WI38 (cell line): Measurements from ENCODE around the gene MMP20.

ENCODE experiments used
- H3K4me3 ChIP-seq: 2 replicates; pipeline ENCODE4 v1.5.1; 2011; ENCODE audit warnings: low read depth, mild to moderate bottlenecking, control low read depth, low read length
- CTCF ChIP-seq: IDR thresholded peaks from 2 replicates; pipeline ENCODE4 v1.5.1; 2012; ENCODE audit warnings: low read depth, mild to moderate bottlenecking, control low read depth, low read length

MMP20 gene

DNA sequence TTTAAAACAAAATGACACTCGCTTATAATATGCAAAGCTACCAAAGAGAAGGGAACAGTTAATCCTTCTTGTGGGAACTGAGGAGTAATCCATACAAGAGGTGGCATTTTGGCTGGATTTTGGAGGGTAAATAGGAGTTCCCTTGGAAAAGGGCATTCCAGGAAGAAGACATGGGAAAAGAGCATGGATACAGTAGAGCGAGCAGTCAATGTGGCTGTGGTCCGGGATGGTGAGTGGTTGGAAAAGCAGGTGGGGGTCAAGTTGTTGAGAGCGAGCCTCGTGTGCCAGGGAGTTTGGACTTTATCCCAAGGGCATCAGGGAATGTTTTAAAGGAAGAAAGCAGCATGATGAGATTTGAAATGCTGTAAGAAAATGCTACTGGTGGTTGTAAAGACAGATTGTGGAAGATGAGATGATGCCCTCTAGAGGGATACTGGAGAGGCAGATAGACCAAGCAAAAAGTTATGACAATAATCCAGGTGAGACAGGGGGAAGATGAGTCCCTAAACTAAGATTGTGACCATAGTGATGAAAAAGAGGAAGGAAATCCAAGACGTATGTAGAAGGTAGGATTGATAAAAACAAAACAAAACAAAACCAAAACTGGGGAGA, 90.8 kb downstream of the MMP20 start:
- H3K4me3 ChIP-seq: no peak overlapping the region
- no peak for TF ChIP-seq CTCF

DNA sequence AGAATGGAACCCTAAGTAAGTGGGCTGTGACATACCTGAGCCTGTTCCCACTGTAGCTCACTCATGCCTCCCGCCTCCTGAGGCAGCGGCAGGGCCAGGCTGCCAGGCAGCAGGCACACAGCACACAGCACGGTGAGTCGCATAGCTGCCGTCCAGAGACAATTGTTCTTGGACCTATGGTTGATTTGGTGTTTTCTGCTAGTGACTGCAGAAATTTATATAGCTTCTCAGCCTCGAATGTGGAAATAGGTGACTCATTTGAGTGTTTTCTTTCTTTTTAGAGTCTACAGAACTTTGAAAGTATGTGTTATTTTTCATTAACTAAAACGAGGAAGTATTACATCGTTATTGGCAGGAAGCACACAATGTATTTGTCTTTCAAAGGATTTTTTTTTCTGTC, 94.6 kb downstream of the MMP20 start, which contains the start of gene MMP7:
Gene MMP7 (minus strand): TSS at position 190 of the 400 bp plus-strand sequence. CDS start 47 bp downstream, at position 143.
- no peak for TF ChIP-seq CTCF
- H3K4me3 ChIP-seq: no peak within 1 kb of the TSS

DNA sequence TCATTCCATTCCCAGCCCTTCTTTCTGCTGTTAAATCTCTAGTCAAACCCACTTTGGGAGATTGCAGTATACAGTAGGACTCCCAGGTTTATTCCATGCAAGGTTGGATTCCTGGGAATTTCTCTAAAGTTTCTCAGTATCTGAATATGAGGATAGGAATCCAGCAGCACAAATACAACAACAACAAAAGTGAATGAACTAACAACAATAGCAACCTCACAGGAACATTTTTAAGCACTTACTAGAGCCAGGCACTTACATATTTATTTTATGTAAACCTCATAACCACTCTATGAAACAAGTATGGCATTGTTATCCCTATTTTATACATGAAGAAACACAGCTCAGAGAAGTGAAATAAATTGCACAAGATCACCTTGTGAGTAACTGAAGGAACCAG, 96.5 kb downstream of the MMP20 start:
- no peak for TF ChIP-seq CTCF
- H3K4me3 ChIP-seq: no peak overlapping the region

DNA sequence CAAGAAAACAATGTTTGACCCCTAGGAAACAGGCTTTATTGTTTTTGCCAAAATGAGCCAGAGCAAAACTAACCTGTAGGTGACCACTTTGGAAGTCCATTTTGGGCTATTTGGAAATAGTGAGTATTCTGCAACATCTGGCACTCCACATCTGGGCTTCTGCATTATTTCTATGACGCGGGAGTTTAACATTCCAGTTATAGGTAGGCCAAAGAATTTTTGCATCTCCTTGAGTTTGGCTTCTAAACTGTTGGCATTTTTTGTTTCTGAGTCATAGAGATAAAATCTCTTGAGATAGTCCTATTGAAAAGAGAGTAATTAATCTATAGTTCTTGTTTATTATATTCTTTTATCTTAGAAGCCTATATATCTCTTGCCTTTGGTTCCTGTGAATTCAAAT, 97.4 kb downstream of the MMP20 start:
- H3K4me3 ChIP-seq: no peak overlapping the region
- no peak for TF ChIP-seq CTCF

DNA sequence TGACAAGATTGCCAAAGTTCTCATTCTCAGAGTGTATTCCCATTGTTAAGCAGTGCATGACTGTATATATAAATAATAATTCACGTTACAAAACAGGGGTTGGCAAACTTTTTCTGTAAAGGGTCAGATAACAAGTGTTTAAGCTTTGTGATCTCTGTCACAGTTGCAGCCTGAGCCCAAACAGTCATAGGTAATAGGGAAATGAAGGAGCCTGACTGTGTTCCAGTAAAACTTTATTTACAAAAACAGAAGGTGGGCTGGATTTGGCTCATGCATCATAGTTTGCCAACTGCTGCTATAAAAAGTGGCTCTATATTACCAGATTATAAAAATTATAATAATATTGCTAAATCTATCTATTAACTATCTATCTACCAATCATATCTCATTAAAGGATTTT, 98.1 kb downstream of the MMP20 start:
- TF ChIP-seq CTCF: no peak
- H3K4me3 ChIP-seq: no peak overlapping the region
